GM18502 (cell line): ENCODE results near the gene SAMD4A.

ENCODE experiments used
- ATAC-seq: cut with Tn5 transposase; IDR thresholded peaks from one replicate; pipeline ENCODE4 v1.9.1; 2021; ENCODE audit warnings: mild to moderate bottlenecking; ENCODE audit not compliant: unreplicated experiment, poor library complexity

Gene SAMD4A

GRCh38 chr14:54809767-54810166, 242.8 kb downstream of the SAMD4A start:
- ATAC-seq = peak; percentile 54

- ATAC-seq = no peak
Observed at GRCh38 chr14:54812617-54813016, 245.7 kb downstream of the SAMD4A start.

GRCh38 chr14:54813081-54813480, 246.2 kb downstream of the SAMD4A start:
- ATAC-seq = no peak

- no peak for ATAC-seq
Observed at GRCh38 chr14:54814076-54814475, 247.1 kb downstream of the SAMD4A start.

- no peak for ATAC-seq
Observed at GRCh38 chr14:54815016-54815415, 248.1 kb downstream of the SAMD4A start.

GRCh38 chr14:54815515-54815914, 248.6 kb downstream of the SAMD4A start:
- no peak for ATAC-seq

GRCh38 chr14:54816450-54816849, 249.5 kb downstream of the SAMD4A start:
- ATAC-seq = no peak

- ATAC-seq = no peak
Observed at GRCh38 chr14:54817506-54817905, 250.6 kb downstream of the SAMD4A start.

GRCh38 chr14:54818201-54819133, 251.5 kb downstream of the SAMD4A start:
- ATAC-seq = no peak

GRCh38 chr14:54822685-54823084, 255.8 kb downstream of the SAMD4A start:
- ATAC-seq = no peak

- ATAC-seq = no peak
Observed at GRCh38 chr14:54823757-54824549, 257.0 kb downstream of the SAMD4A start.

- no peak for ATAC-seq
Observed at GRCh38 chr14:54828037-54828436, 261.1 kb downstream of the SAMD4A start.

- ATAC-seq = no peak
Observed at GRCh38 chr14:54829486-54830224, 262.7 kb downstream of the SAMD4A start.

- no peak for ATAC-seq
Observed at GRCh38 chr14:54830650-54831049, 263.7 kb downstream of the SAMD4A start.

GRCh38 chr14:54834081-54834480, 267.2 kb downstream of the SAMD4A start:
- no peak for ATAC-seq

GRCh38 chr14:54834727-54835126, 267.8 kb downstream of the SAMD4A start:
- ATAC-seq = no peak

GRCh38 chr14:54836231-54836630, 269.3 kb downstream of the SAMD4A start:
- no peak for ATAC-seq

GRCh38 chr14:54837508-54838149, 270.7 kb downstream of the SAMD4A start:
- ATAC-seq = no peak

- ATAC-seq = no peak
Observed at GRCh38 chr14:54838931-54839512, 272.1 kb downstream of the SAMD4A start.

GRCh38 chr14:54839701-54840119, 272.8 kb downstream of the SAMD4A start:
- no peak for ATAC-seq
